MM.1S (cell line): ENCODE results near the gene NUMB.
A peak's percentile ranks its signal among the peaks of the same experiment; 100 is the strongest.

Experiments
- DNase-seq: peaks from one replicate; pipeline ENCODE4 v3.0.0-alpha.2; 2015
- H2AFZ ChIP-seq: fragments of 300-600 bp; sonication (generic); 2 replicates; pipeline ENCODE4 v1.6.0; 2016; ENCODE audit warnings: antibody characterized with exemption, low read length
- H3F3A ChIP-seq: fragments of 300-600 bp; sonication (generic); 2 replicates; pipeline ENCODE4 v1.6.1; 2016; ENCODE audit warnings: mild to moderate bottlenecking, antibody characterized with exemption, low read length, moderate library complexity, mixed read lengths; ENCODE audit not compliant: insufficient read depth
- H3K27ac ChIP-seq: fragments of 300-600 bp; sonication (generic); 2 replicates; pipeline ENCODE4 v1.5.1; 2016; ENCODE audit warnings: mild to moderate bottlenecking, low read length
- H3K27me3 ChIP-seq: fragments of 300-600 bp; sonication (generic); replicated peaks from 2 replicates; pipeline ENCODE4 v1.6.0; 2016; ENCODE audit warnings: low read length; ENCODE audit not compliant: insufficient read depth
- H3K36me3 ChIP-seq: fragments of 300-600 bp; sonication (generic); replicated peaks from 2 replicates; pipeline ENCODE4 v1.6.1; 2016; ENCODE audit warnings: mild to moderate bottlenecking, low read length, mixed read lengths; ENCODE audit not compliant: insufficient read depth
- H3K4me1 ChIP-seq: fragments of 300-600 bp; sonication (generic); 2 replicates; pipeline ENCODE4 v1.6.1; 2016; ENCODE audit warnings: low read length, mixed read lengths
- H3K4me2 ChIP-seq: fragments of 300-600 bp; sonication (generic); 2 replicates; pipeline ENCODE4 v1.6.0; 2016; ENCODE audit warnings: low read depth, low read length
- H3K4me3 ChIP-seq: fragments of 300-600 bp; sonication (generic); 2 replicates; pipeline ENCODE4 v1.5.1; 2016; ENCODE audit warnings: low read length, mixed read lengths
- H3K79me2 ChIP-seq: fragments of 300-600 bp; sonication (generic); 2 replicates; pipeline ENCODE4 v1.6.1; 2016; ENCODE audit warnings: mixed run types, low read length, mixed read lengths
- H3K9ac ChIP-seq: fragments of 300-600 bp; sonication (generic); 2 replicates; pipeline ENCODE4 v1.6.1; 2016; ENCODE audit warnings: low read length, mixed read lengths
- H3K9me2 ChIP-seq: fragments of 300-600 bp; sonication (generic); replicated peaks from 2 replicates; pipeline ENCODE4 v1.6.1; 2016; ENCODE audit warnings: mild to moderate bottlenecking, low read length, mixed read lengths; ENCODE audit not compliant: insufficient read depth
- H3K9me3 ChIP-seq: fragments of 300-600 bp; sonication (generic); replicated peaks from 2 replicates; pipeline ENCODE4 v1.6.1; 2016; ENCODE audit warnings: mild to moderate bottlenecking, low read length, mixed read lengths; ENCODE audit not compliant: insufficient read depth
- H4K20me1 ChIP-seq: fragments of 300-600 bp; sonication (generic); 2 replicates; pipeline ENCODE4 v1.6.1; 2016; ENCODE audit warnings: mild to moderate bottlenecking, low read length, moderate library complexity, mixed read lengths; ENCODE audit not compliant: insufficient read depth
- EZH2 ChIP-seq: fragments of 300-600 bp; sonication (generic); optimal IDR thresholded peaks from 2 replicates; pipeline ENCODE3; 2017; ENCODE audit warnings: low read depth, mild to moderate bottlenecking, antibody characterized with exemption, low read length, mixed read lengths
- EZH2phosphoT487 ChIP-seq: fragments of 300-600 bp; sonication (generic); IDR thresholded peaks from 2 replicates; pipeline ENCODE4 v1.6.1; 2018; ENCODE audit warnings: antibody characterized with exemption, low read length
- TF ChIP-seq, protein P1 (sequence below): fragments of 300-600 bp; sonication (generic); IDR thresholded peaks from 2 replicates; pipeline ENCODE4 v1.5.1; 2016; ENCODE audit warnings: antibody characterized with exemption, low read length, mixed read lengths

Gene NUMB

GRCh38 chr14:73459959-73460358 is 1.6 kb upstream of the NUMB start:
- no peak for DNase-seq
- peaks cover 10% of the 10 kb centered on the region for H3K79me2 ChIP-seq
- H3F3A ChIP-seq: no peaks in the 10 kb centered on the region
- no peaks in the 10 kb centered on the region for H3K9me3 ChIP-seq
- TF ChIP-seq, protein P1, sequence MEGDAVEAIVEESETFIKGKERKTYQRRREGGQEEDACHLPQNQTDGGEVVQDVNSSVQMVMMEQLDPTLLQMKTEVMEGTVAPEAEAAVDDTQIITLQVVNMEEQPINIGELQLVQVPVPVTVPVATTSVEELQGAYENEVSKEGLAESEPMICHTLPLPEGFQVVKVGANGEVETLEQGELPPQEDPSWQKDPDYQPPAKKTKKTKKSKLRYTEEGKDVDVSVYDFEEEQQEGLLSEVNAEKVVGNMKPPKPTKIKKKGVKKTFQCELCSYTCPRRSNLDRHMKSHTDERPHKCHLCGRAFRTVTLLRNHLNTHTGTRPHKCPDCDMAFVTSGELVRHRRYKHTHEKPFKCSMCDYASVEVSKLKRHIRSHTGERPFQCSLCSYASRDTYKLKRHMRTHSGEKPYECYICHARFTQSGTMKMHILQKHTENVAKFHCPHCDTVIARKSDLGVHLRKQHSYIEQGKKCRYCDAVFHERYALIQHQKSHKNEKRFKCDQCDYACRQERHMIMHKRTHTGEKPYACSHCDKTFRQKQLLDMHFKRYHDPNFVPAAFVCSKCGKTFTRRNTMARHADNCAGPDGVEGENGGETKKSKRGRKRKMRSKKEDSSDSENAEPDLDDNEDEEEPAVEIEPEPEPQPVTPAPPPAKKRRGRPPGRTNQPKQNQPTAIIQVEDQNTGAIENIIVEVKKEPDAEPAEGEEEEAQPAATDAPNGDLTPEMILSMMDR: no peak
- no peak for TF ChIP-seq EZH2
- no peak overlapping the region for H3K4me3 ChIP-seq
- no peaks in the 10 kb centered on the region for H4K20me1 ChIP-seq
- H3K36me3 ChIP-seq: no peaks in the 10 kb centered on the region
- H3K27ac ChIP-seq: no peak overlapping the region
- peaks cover 4% of the 10 kb centered on the region; the same call in 1 of the 2 replicates for H3K4me1 ChIP-seq
- H3K4me2 ChIP-seq: no peak overlapping the region
- H2AFZ ChIP-seq: no peak overlapping the region
- no peaks in the 10 kb centered on the region for H3K9me2 ChIP-seq
- H3K9ac ChIP-seq: no peak overlapping the region
- no peaks in the 10 kb centered on the region for H3K27me3 ChIP-seq

GRCh38 chr14:73457924-73458182 is 493 bp downstream of the NUMB start:
- Histone ChIP-seq H3K36me3 (no peaks in the 10 kb centered on the region), H3K4me1 (peaks cover 4% of the 10 kb centered on the region; the same call in 1 of the 2 replicates), H3K9me3 (no peaks in the 10 kb centered on the region), H3K9ac (peak overlapping the region; percentile 59; the same call in 1 of the 2 replicates), H3K4me2 (peak overlapping the region; percentile 66), H3K27ac (no peak overlapping the region), H2AFZ (peak overlapping the region; percentile 72), H3K79me2 (peaks cover 13% of the 10 kb centered on the region), H3K9me2 (no peaks in the 10 kb centered on the region), H4K20me1 (no peaks in the 10 kb centered on the region), H3K4me3 (peak overlapping the region; percentile 73), H3F3A (no peaks in the 10 kb centered on the region), H3K27me3 (no peaks in the 10 kb centered on the region)
- TF ChIP-seq, protein P1: no peak
- TF ChIP-seq EZH2: no peak
- TF ChIP-seq EZH2phosphoT487: no peak
- DNase-seq: no peak

GRCh38 chr14:73457041-73457923 is 1.1 kb downstream of the NUMB start:
- Histone ChIP-seq H3K9me3 (no peaks in the 10 kb centered on the region), H3K36me3 (no peaks in the 10 kb centered on the region), H3K27me3 (no peaks in the 10 kb centered on the region), H3K9ac (peak overlapping the region; percentile 59; the same call in 1 of the 2 replicates), H3K4me2 (peak overlapping the region; percentile 66), H3K79me2 (peaks cover 13% of the 10 kb centered on the region), H4K20me1 (no peaks in the 10 kb centered on the region), H3K4me1 (peaks cover 4% of the 10 kb centered on the region; the same call in 1 of the 2 replicates), H3F3A (no peaks in the 10 kb centered on the region), H3K27ac (no peak overlapping the region), H2AFZ (peak overlapping the region; percentile 72; the same call in 1 of the 2 replicates), H3K4me3 (peak overlapping the region; percentile 73), H3K9me2 (no peaks in the 10 kb centered on the region)
- no peak for TF ChIP-seq EZH2phosphoT487
- TF ChIP-seq EZH2: no peak
- TF ChIP-seq, protein P1: no peak
- no peak for DNase-seq
